CD4-positive, alpha-beta T cell treated with Interleukin-12 subunit alpha and Interleukin-12 subunit beta, for 1 hour (primary cell): ENCODE data around the gene CTIF.

Experiments used
- DNase-seq: peaks from one replicate; pipeline ENCODE4 v3.0.0-alpha.2; 2020

The CTIF gene

DNA sequence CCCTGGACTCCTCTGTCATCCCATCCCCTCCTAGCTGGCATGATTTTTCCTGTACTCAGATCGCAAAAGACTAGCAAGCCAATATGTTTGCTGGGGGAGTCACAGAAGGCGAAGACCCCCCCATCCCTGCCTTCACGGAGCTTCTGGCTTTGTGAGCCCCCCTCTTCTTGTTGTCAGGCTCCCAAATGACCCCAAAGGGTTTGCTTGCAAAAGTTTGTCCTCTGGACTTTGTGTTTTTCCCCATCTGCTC lies 242.0 kb downstream of the CTIF start:
- DNase-seq, result no peak

DNA sequence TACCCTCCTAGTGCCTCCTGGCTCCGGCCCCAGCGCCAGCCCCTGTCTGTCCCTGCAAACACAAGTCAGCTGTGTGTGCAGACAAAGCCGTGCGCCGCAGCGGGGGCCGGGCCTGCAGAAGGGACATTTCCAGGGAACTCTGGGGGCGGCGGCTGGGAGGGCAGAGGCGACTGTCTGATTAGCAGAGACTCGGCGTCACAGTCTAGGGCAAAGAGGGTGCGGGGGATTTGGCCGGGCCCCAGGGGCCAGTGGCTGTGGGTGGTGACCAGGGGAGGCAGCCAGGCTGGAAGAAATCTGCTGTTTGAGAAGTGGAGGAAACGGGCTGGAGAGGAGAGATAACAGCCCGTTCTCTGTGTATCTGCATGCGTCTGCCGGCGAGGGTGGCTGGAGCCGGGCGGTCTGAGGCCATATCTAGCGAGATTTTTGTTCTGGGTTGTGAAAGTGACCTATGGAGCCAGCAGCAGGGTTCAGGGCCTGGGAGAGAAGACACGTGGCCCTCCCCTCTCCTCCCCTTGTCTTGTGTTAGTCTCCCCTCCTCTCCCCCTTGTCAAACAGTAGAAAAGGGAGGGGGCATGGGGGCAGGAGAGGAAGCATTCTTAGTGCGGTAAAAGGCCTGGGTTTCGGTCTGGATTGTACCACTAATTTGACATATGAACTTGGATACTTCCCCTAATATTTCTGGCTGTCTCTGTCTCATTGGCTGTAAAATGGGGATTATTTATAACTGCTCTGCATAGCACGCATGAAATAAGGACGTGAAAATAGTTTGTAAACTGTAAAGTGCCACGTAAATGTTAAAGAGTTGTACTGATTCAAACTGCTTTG lies 242.5 kb downstream of the CTIF start:
- DNase-seq, result peak; percentile 11

DNA sequence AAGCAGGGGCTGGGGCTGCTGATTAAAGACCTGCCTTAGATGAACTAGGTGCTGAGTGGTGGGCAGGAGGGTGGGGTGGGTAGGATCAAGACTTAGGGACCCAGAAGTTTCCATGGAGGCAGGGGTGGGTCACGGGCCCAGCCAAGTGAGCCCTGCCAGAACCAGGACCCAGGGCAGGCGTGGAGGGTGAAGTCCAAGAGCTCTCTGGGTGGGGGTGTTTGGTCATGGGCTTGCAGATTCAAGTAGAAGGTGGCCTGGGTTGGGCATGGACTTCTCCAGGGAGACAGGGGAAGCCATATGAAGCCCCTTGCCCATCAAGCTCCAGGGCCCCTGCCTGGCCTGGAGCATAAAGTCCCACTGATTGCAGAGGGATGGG lies 243.1 kb downstream of the CTIF start:
- DNase-seq, result no peak

DNA sequence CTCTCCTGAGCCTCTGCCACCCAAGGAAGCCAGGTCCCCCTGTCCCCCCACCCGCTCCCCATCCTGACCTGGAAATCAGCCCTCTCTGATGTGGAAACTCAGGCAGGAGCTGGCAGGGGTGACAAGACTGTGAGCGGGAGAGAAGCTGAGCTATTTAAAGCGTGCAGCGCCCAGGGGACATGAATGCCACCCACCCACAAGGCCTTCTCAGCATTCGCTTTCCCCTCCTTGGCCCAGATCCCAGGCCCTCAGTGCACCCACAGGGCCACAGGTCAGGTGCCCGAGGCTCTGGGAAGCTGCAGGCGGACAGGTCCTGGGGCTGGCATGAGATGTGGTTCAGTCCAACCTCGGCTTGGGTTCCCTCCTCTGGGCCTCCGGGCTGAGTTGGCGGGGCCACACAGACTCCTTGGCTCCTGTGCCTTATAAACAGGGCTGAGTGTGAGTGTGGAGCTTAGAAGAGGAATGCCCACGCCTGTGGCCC lies 243.6 kb downstream of the CTIF start:
- no peak for DNase-seq

GRCh38 chr18:48783616-48784520 lies 245.0 kb downstream of the CTIF start:
- DNase-seq, result no peak

GRCh38 chr18:48784656-48785055 lies 245.8 kb downstream of the CTIF start:
- no peak for DNase-seq

DNA sequence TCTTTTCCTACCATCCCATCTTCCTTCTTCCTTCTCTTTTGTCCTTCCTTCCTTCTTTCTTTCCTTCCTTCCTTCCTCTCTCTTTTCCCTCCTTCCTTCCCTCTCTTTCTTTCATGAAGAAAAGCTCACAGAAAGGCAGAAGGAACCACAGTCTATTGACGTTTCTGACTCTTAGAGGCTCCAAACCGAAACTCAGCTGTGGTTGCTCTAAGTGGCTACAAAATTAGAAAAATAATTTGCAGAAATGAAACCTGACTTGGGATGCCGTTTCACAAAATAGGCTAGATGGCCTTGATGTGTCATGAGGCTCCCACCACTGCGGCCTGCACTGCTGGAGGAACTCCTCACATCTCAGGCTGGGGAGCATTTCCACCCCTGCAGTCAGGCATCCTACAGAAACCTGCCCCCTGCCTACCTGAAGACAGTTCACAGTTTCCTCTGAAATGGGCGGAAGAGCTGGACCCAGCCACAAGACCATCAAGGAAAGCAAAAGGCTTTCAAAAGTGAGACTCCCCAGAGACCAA lies 246.3 kb downstream of the CTIF start:
- peak; percentile 28 for DNase-seq

DNA sequence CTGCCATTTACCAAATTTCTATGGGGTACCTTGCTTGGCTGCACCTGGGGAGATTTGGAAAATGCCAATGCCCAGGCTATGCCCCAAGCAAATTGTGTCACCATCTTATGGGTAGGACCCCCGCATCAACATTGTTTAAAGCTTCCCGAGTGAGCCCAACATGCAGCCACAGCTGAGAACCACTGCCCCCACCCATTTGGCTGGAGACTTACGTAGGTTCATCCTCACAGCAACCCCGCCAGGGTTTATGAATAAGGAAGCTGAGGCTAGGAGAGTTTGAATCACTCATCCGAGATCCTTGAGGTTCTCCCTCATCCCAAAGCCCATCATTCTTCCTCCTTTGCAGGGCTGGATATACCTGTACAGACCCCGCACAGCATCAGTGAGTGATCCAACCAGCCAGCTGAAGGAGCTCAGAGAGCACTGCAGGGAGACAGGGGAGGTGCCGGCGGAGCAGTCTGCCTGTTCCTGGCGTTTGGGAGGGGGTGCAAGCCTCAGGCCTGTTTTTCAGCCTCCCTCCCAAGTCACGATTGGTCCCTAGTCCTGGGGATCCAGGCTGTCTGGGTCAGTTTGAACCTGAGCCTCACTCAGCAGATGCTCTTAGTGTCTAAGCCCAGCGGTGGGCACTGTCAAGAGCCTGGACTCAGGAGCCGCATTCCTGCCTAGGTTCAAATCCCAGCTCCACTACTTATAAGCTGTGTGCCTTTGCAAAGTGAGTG lies 247.1 kb downstream of the CTIF start:
- DNase-seq, result no peak

DNA sequence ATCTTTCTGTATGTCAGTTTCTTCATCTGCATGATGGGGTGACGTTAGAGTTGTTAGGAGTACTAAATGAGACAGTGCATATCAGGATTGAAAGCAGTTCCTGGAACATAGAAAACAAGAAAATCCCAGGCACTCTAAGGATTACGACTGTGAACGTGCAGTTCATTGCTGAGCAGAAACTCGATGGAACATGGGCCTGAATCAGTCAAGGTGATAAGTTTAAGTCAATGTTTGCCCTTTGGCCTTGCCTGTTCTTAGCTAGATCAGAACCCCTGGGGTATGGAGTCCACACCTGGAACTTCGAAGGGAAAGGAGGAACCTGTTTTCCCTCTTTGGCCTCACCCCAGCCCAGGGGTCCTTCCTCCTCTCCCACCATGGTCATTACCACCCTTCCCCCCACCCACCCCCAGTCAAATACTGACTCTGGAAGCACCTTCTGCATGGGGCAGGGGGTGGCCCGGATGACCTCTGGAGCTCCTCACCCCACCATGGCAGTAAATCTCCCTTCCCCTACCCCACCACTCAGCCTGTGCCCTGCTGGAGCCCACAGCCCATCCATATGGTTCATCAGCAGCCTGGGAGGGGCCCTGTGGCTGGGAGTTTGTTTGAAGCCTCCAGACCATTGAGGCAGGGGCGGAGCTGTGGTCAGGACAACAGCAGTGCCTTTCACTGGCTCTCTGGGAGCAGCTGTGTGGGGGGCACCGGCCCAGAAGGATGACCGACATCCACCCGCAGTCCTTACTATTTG lies 247.8 kb downstream of the CTIF start:
- no peak for DNase-seq

GRCh38 chr18:48787203-48788151 lies 248.6 kb downstream of the CTIF start:
- DNase-seq, result no peak

GRCh38 chr18:48788373-48788772 lies 249.5 kb downstream of the CTIF start:
- DNase-seq, result no peak

- no peak for DNase-seq
These were observed 250.5 kb downstream of the CTIF start for GRCh38 chr18:48789259-48789812.

DNA sequence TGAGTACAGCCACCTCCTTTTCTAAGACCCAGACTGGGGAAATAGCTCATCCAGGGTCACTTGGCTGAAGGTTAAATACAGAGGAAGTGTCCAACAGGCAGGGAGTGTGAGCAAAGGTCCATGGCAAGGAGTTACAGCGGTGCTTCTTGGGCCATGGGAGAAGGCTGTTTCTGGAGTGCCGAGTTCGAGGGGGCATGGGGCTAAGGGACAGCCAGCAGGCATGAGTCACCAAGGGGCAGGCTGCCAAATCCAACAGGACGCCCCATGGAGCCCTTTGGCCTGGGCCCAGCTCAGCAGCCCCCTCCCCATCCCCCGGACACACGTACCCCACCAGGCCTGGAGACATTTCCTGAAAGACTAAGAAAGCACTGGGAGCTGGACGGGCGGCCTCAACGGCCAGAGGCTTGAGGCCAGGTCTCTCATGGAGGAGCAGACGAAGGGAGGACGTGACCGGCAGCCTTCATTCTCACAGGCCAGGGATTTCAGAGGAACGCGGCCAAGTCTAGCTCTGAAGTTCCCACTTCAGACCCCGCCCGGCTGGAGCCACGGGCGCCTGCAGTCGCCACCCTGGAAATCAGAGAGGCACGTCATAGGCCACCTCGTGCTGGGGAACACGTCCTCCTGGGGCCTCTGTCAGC lies 251.5 kb downstream of the CTIF start:
- no peak for DNase-seq

DNA sequence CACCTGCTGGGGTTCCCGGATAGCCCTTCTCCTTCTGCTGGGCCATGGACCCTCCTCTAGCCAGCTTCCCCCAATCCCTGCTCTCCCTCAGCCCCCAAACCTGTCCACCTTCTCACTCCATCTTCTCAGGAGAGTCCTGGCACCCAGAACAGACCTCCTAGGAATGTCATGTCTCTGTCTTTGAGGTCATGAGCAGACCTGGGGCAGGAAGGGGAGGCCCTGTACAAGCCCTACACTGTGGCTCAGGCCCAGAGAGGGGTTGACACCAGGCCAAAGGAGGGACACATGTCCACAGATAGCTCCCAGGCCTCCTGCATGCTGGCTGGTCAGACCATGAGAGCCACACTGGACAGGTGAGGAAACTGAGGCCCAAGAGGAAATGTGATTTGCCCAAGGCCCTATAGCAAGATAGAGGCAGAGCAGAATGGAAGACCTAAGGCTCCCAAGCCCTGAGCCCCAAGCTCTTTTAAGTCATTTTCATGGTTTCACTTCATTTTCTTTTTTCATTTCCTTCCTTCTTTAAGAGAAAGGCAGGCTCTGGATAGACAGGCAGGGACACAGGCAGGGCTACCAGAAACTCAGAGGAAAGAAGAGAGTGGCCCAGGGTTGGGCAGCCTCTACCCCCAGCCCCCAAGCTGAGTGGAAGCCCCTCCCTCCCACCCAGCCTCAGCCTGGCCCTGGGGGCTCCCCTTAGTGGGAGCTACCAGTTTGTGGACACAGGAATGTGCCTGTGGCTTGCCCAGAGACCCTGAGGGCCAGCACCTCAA lies 252.2 kb downstream of the CTIF start:
- no peak for DNase-seq

GRCh38 chr18:48791636-48792105 lies 252.8 kb downstream of the CTIF start:
- no peak for DNase-seq

GRCh38 chr18:48792141-48792540 lies 253.3 kb downstream of the CTIF start:
- no peak for DNase-seq

DNA sequence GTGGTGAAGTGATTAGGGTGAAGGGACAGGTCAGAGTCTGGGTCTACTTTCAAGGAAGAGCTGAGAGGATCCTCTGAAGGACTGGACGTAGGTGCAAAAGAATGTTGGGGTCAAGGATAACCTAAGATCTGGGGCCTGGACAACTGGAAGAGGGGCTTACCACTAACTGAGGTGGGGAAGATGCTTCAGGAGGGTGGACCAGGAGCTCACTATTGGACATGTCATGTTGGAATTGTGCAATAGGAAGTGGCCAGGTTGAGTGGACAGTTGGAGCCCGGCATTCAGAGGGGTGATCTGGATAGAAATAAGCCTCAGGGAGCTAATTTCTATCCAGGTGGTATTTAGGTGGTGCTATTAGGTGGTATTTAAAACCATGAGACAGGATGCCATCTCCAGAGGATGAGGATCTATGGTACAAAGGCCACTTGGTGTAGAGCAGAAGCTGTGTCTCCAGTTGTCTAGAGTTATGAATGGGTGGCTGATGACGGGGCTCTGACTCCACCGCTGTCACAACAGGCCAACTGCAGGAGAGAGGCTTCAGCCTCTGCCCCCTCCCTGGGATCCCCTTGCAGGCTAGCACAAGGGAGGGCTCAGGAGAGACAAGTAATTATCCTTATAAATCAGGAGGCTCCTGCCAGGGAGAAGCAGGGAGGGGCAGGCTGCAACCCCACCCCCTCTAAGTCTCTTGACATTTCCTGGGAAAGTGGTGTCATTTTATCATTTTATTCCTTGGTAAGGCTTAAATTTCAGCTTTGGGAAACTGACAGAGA lies 254.0 kb downstream of the CTIF start:
- no peak for DNase-seq

GRCh38 chr18:48794251-48794970 lies 255.6 kb downstream of the CTIF start:
- DNase-seq, result no peak
